IPS-15b (cell line): ENCODE data around the gene BACH1.

Experiments
- H3K27me3 ChIP-seq: one replicate; pipeline ENCODE4 v1.6.1; 2013; ENCODE audit warnings: low read length; ENCODE audit not compliant: control insufficient read depth, insufficient read depth
- H3K36me3 ChIP-seq: one replicate; pipeline ENCODE4 v1.6.1; 2013; ENCODE audit warnings: low read length; ENCODE audit not compliant: control insufficient read depth, insufficient read depth
- H3K4me1 ChIP-seq: one replicate; pipeline ENCODE4 v1.6.1; 2013; ENCODE audit warnings: mild to moderate bottlenecking, low read length; ENCODE audit not compliant: control insufficient read depth, insufficient read depth
- H3K4me3 ChIP-seq: one replicate; pipeline ENCODE4 v1.5.1; 2013; ENCODE audit warnings: low read depth, low read length
- H3K9ac ChIP-seq: one replicate; pipeline ENCODE4 v1.6.1; 2013; ENCODE audit warnings: low read depth, mild to moderate bottlenecking, low read length
- H3K9me3 ChIP-seq: one replicate; pipeline ENCODE4 v1.6.1; 2013; ENCODE audit warnings: mild to moderate bottlenecking, low read length; ENCODE audit not compliant: control insufficient read depth, insufficient read depth

Gene BACH1

GRCh38 chr21:29306920-29307319, 8.2 kb downstream of the BACH1 start:
- Histone ChIP-seq H3K9me3 (no peaks in the 10 kb centered on the region), H3K36me3 (no peaks in the 10 kb centered on the region), H3K9ac (no peak overlapping the region), H3K4me1 (peaks cover 12% of the 10 kb centered on the region), H3K4me3 (no peak overlapping the region), H3K27me3 (no peaks in the 10 kb centered on the region)

GRCh38 chr21:29307718-29308455, 9.2 kb downstream of the BACH1 start:
- no peaks in the 10 kb centered on the region for H3K9me3 ChIP-seq
- peaks cover 6% of the 10 kb centered on the region for H3K4me1 ChIP-seq
- H3K4me3 ChIP-seq, result no peak overlapping the region
- no peaks in the 10 kb centered on the region for H3K27me3 ChIP-seq
- no peak overlapping the region for H3K9ac ChIP-seq
- no peaks in the 10 kb centered on the region for H3K36me3 ChIP-seq

GRCh38 chr21:29308456-29308783, 9.7 kb downstream of the BACH1 start:
- Histone ChIP-seq H3K4me1 (peaks cover 6% of the 10 kb centered on the region), H3K9ac (no peak overlapping the region), H3K27me3 (no peaks in the 10 kb centered on the region), H3K9me3 (no peaks in the 10 kb centered on the region), H3K4me3 (no peak overlapping the region), H3K36me3 (no peaks in the 10 kb centered on the region)

GRCh38 chr21:29309703-29310102, 11.0 kb downstream of the BACH1 start:
- Histone ChIP-seq H3K36me3 (no peaks in the 10 kb centered on the region), H3K27me3 (no peaks in the 10 kb centered on the region), H3K9me3 (no peaks in the 10 kb centered on the region), H3K9ac (no peak overlapping the region), H3K4me1 (peaks cover 6% of the 10 kb centered on the region), H3K4me3 (no peak overlapping the region)

GRCh38 chr21:29311802-29312201, 13.1 kb downstream of the BACH1 start:
- no peaks in the 10 kb centered on the region for H3K9me3 ChIP-seq
- H3K27me3 ChIP-seq, result no peaks in the 10 kb centered on the region
- peaks cover 3% of the 10 kb centered on the region for H3K4me1 ChIP-seq
- H3K4me3 ChIP-seq, result no peak overlapping the region
- H3K36me3 ChIP-seq, result no peaks in the 10 kb centered on the region
- no peak overlapping the region for H3K9ac ChIP-seq

GRCh38 chr21:29312981-29313380, 14.3 kb downstream of the BACH1 start:
- peaks cover 3% of the 10 kb centered on the region for H3K4me1 ChIP-seq
- no peaks in the 10 kb centered on the region for H3K9me3 ChIP-seq
- H3K9ac ChIP-seq, result no peak overlapping the region
- no peaks in the 10 kb centered on the region for H3K36me3 ChIP-seq
- H3K27me3 ChIP-seq, result no peaks in the 10 kb centered on the region
- H3K4me3 ChIP-seq, result no peak overlapping the region

GRCh38 chr21:29313662-29314408, 15.1 kb downstream of the BACH1 start:
- Histone ChIP-seq H3K9ac (no peak overlapping the region), H3K4me3 (no peak overlapping the region), H3K36me3 (no peaks in the 10 kb centered on the region), H3K4me1 (peaks cover 3% of the 10 kb centered on the region), H3K9me3 (no peaks in the 10 kb centered on the region), H3K27me3 (no peaks in the 10 kb centered on the region)

- Histone ChIP-seq H3K4me1 (peaks cover 3% of the 10 kb centered on the region), H3K27me3 (no peaks in the 10 kb centered on the region), H3K4me3 (no peak overlapping the region), H3K9me3 (no peaks in the 10 kb centered on the region), H3K9ac (no peak overlapping the region), H3K36me3 (no peaks in the 10 kb centered on the region)
Observed at GRCh38 chr21:29315131-29315749, 16.5 kb downstream of the BACH1 start.

- Histone ChIP-seq H3K9ac (no peak overlapping the region), H3K4me3 (no peak overlapping the region), H3K9me3 (no peaks in the 10 kb centered on the region), H3K27me3 (no peaks in the 10 kb centered on the region), H3K36me3 (no peaks in the 10 kb centered on the region), H3K4me1 (peaks cover 3% of the 10 kb centered on the region)
Observed at GRCh38 chr21:29316029-29316742, 17.5 kb downstream of the BACH1 start.

GRCh38 chr21:29316806-29317205, 18.1 kb downstream of the BACH1 start:
- no peak overlapping the region for H3K9ac ChIP-seq

GRCh38 chr21:29318354-29318753, 19.6 kb downstream of the BACH1 start:
- H3K4me1 ChIP-seq, result no peaks in the 10 kb centered on the region
- H3K36me3 ChIP-seq, result no peaks in the 10 kb centered on the region
- no peak overlapping the region for H3K4me3 ChIP-seq
- no peak overlapping the region for H3K9ac ChIP-seq
- H3K27me3 ChIP-seq, result no peaks in the 10 kb centered on the region
- H3K9me3 ChIP-seq, result no peaks in the 10 kb centered on the region

More at GRCh38 chr21:29316806-29317205, 18.1 kb downstream of the BACH1 start:
- Histone ChIP-seq H3K4me3 (no peak overlapping the region), H3K4me1 (peaks cover under 1% of the 10 kb centered on the region), H3K9me3 (no peaks in the 10 kb centered on the region), H3K36me3 (no peaks in the 10 kb centered on the region), H3K27me3 (no peaks in the 10 kb centered on the region)
